GM21526 (cell line): ENCODE measurements around the gene TSPAN32.
"Not testable (repeated sequence)": the region's sequence is repeated elsewhere in the genome, so short reads cannot be mapped to it uniquely, and the experiment has no call there.

Experiments used
- ATAC-seq: cut with Tn5 transposase; IDR thresholded peaks from one replicate; pipeline ENCODE4 v1.9.1; 2021; ENCODE audit warnings: moderate library complexity; ENCODE audit not compliant: unreplicated experiment, low FRiP score

TSPAN32 gene

GRCh38 chr11:2360081-2360642 is 58.3 kb downstream of the TSPAN32 start:
- no peak for ATAC-seq

GRCh38 chr11:2361565-2361964 is 59.8 kb downstream of the TSPAN32 start:
- no peak for ATAC-seq

- ATAC-seq = no peak
These were observed 60.6 kb downstream of the TSPAN32 start for GRCh38 chr11:2362414-2362813.

GRCh38 chr11:2363130-2363529 is 61.3 kb downstream of the TSPAN32 start:
- no peak for ATAC-seq

- no peak for ATAC-seq
These were observed 62.0 kb downstream of the TSPAN32 start for GRCh38 chr11:2363577-2364370.

- not testable (repeated sequence) for ATAC-seq
These were observed 62.6 kb downstream of the TSPAN32 start for GRCh38 chr11:2364386-2364785.

- no peak for ATAC-seq
These were observed 63.9 kb downstream of the TSPAN32 start for GRCh38 chr11:2365571-2366210.

- no peak for ATAC-seq
These were observed 64.5 kb downstream of the TSPAN32 start for GRCh38 chr11:2366276-2366675.

- ATAC-seq = no peak
These were observed 64.9 kb downstream of the TSPAN32 start for GRCh38 chr11:2366733-2367132.

GRCh38 chr11:2367266-2368160 is 65.7 kb downstream of the TSPAN32 start:
- no peak for ATAC-seq
